Left hindlimb (tissue), 1 donor: ENCODE measurements around the gene MUC20.
"Not testable (repeated sequence)": the region's sequence is repeated elsewhere in the genome, so short reads cannot be mapped to it uniquely, and the experiment has no call there.

Experiments
- DNase-seq: peaks from one replicate; pipeline ENCODE4 v3.0.0-alpha.2; 2018

The MUC20 gene

DNA sequence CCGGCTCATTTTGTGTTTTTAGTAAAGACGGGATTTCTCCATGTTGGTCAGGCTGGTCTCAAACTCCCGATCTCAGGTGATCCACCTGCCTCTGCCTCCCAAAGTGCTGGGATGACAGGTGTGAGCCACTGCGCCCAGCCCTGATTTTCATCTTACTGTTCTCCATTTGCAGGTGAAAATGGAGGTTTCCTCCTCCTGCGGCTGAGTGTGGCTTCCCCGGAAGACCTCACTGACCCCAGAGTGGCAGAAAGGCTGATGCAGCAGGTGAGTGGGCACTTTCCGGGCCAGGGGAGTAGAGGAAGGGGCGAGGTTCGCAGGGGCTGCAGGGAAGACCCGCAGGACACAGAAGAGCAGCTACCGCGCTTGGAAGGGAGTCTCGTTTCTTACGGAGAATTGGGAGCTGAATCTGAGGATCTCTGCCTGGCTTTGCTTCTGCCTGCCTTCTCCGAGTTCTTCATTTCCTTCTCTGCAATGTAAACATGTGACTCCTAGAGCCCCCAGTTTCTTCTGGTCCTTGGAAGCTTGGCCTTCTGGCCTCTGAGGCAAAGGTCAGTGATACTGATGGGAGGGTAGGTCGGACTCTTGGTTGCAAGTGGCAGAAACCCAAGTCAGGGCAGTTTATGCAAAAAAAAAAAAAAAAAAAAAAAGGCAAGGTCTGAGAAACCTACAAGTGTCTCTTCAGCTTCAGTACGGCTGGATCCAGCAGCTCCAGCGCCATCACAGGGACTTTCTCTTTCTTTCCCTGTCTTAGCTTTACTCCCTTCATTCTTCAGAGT is 8.9 kb downstream of the MUC20 start:
- DNase-seq: no peak

DNA sequence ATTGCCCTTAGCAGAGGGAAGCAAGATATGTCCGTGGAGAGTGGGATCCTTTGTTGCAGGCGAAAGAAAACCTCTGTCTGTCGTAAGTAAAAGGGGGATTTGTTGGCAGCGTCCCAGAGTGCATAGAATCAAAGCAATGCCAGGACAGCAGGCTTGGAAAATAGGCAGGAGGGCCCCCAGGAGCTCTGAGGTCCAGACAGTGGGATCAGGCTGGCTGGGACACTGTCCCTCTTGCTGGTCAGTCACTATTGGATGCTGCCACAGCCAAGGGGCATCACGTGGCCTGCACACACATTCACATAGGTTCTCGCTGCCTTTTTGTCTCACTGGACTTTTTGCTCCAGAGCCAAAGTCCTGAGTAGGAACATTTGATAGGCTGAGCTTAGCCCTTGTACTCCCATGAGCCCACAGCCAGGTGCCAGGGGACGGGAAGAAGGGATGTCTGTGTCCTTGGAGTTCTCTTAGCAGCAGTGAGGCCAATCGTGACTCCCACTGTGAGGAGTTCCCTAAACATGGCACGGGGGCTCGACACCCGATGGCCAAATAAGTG is 10.7 kb downstream of the MUC20 start:
- DNase-seq: no peak

DNA sequence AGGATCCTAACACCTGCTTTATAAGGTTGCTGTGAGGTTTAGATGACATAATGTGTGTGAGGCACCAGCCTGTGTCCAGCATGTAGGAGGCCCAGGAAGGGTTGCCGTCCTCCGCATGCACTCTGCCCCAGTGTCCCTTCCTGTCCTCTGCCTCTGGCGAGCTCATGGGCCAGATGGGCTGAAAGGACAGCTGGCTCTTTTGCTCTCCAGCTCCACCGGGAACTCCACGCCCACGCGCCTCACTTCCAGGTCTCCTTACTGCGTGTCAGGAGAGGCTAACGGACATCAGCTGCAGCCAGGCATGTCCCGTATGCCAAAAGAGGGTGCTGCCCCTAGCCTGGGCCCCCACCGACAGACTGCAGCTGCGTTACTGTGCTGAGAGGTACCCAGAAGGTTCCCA is 12.2 kb downstream of the MUC20 start:
- no peak for DNase-seq

DNA sequence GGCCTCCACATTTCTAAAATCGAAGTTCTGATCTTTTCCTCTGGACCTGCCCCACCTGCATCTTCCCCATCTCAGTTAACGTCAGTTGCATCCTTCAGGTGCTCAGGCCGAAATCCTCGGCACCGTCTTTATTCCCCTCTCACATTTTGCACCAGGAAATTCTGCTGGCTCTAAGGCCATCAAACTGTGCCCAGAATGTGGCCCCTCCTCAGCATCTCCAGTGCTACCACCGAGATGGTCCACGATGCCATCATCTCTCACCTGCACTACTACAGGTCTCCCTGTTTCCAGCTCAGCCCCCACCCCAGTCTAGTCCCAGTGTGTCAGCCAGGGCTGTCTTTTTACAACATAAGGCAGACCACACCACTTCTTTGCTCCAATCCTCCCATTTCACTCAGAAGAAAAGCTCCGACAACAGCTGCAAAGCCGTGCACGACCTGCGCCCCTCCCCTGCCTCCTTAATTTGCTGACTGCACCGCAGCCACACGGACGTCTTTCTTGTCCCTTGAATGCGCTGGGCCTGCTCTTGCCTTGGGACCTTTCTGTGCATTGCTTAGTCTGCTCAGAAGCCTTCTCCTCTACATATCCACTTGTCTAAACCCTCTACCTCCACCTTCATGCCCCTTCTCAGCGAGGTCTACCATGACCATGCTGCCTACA is 14.4 kb downstream of the MUC20 start:
- no peak for DNase-seq

DNA sequence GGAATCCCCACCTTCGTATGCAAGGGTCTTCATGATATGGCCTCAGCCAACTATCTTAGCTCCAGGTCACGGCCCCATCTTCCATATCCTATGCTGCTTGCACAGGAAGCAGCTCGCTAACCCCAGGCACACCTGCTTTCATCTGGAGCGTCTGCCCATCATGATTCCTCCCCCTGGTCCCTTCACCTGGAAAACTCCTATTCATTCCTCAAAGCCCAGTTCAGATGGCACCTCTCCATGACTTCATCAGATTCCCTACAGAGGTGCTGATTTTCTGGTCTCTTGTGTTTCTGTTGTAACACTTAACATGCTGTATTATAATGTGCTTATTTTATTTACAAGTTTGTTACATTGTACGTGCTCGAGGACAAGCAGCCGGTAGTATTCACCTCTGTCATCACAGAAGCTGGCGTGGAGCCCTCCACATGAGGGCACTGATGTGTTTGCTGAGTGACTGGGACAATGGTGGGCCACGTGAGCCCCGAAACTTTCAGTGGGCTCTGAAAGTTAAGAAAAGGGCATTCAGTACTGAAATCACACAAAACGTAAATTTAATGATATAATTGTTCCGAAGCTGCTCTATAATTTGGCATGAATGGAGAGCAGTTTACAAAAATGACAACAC is 16.2 kb downstream of the MUC20 start:
- DNase-seq: no peak

DNA sequence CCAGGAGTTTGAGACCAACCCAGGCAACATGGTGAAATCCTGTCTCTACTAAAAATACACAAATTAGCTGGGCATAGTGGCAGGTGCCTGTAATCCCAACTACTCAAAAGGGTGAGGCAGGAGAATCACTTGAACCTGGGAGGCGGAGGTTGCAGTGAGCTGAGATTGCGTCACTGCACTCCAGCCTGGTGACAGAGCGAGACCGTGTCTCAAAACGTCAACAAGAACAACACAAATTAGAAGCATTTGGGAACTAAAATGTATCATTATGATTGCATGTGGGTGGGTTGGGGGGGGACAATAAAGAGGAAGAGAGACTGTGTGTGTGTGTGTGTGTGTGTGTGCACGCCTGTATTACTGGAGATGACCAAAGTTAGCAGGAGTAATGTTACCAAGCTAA is 17.0 kb downstream of the MUC20 start:
- DNase-seq: not testable (repeated sequence)

DNA sequence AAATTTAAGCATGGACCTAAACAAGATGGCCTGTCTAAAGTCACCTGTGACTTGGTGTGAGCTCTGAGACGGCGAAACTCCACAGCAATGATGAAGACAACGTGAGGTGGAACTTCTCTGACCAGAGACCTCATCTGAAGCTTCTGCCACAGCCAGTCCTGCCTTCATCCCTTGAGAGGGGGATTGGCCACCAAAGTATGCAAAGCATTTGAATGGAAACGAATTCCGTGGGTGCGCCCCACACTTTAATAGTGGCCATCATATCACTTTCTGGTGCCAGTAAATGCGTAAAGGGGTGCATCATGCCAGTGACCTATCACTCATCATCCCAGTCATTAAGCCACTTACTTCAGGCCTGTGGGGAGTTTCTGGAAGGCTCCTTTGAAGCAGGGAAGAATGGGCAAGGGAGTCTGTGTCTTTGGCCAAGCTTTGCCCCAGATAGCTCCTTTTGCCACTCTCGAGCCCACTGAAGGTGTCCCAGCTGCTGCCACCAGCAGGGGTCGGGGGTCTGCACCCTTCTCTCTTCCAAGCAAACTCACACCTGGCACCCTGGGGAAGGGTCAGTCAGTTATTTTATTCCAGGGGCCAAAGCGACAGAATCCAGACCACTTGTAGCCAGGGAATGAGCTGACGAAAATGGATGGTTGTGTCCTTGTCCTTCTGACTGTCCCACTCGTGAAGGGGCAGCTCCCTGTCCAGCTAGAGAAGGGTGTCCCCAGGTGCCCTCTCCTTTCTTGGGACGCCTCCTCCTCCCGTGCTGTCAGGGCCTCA is 17.7 kb downstream of the MUC20 start:
- DNase-seq: no peak

DNA sequence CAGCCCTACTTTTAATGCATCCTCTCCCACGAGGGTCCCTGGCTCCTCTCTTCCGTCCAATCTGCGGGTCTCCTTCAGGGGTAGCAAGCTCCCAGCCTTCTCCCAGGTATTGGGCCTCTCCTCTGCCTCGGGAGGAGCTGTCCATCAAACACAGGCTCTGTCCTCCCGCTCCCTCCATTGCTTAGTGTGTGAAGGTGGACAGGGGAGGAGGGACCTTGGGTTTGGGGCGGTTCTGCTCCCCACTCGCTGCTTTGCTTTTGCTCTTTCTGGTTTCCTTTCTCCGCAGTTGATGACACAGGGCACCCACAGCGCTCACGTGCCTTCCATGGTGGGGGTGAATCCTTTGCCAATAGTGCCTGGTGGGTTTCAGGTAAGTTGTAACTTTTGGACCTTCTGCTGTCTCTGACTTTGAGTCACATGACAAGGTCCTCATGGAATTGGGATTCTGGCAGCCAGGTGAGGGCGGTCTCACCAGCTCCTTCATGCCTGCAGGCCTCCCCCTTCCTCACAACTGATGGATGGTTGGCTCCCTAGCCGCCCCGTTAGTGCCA is 18.9 kb downstream of the MUC20 start:
- DNase-seq: no peak

DNA sequence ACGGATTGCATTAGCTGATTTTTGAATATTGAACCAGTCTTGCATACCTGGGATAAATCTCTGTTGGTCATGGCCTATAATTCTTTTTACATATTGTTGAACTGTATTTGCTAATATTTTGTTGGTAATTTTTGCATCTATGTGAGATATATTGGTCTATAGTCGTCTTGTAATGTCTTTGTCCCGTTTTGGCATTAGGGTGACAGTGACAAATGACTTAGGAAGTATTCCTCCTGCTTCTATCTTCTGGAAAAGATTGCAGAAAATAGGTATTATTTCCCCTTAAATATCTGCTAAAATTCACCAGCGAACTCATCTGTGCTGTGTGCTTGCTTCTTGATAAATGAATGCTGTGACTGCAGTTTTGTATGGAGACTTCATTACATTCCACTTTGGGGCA is 23.7 kb downstream of the MUC20 start:
- no peak for DNase-seq

DNA sequence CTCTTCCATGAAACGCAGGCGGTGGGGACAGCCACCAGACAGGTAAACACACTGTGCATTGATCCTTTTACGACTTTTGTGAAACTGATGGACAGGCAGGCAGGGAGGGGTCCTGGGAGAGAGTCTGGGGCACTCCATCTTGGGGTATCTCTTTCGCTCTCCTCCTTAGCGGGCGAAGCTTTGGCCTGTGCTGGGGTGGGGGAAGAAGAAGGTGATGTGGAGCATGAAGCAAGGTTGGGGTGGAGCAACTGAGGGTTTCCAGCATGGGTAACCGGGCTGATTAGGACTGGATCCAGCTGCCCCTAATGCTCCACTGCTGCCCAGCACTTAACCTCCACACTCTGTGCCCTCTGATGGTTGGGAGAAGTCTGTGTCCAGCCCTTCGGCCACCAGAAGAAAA is 25.6 kb downstream of the MUC20 start:
- DNase-seq: no peak

DNA sequence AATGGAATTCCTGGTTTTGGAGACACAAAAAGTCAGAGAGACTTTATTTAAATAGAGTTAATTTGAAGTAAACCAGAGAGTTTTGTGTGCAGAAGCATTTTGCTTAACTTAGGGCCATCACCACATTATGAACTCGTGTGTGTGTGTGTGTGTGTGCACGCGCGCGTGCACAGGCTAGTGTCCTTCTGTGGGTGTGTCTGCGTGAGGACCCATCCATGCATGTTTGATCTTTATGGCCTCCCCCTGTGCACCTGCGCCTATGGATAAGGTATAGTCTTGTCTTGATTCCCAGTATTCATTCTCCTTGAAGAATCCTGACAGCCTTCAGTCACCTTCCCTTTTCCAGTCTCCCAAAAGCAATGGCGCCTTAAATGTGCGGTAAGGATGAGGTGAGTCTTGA is 26.0 kb downstream of the MUC20 start:
- no peak for DNase-seq

DNA sequence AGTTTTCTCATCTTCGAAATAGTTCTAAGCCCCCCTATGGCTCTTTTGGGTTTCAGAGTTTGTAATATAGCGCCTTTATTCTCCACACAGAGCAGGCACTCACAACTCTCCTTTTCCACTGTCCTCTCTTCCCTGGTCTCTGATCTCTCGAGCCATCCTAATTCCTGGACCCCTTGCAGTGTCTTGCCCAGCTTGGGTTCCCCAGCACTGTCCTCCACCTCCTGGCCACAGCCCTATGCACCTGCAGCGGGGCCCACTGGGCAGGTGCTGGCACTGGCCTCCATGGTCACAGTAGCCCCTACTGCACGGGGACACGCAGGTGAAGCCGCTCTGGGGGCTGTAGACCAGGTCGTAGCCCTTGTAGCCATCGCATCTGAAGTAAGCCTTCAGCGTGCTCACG is 27.9 kb downstream of the MUC20 start:
- DNase-seq: no peak

DNA sequence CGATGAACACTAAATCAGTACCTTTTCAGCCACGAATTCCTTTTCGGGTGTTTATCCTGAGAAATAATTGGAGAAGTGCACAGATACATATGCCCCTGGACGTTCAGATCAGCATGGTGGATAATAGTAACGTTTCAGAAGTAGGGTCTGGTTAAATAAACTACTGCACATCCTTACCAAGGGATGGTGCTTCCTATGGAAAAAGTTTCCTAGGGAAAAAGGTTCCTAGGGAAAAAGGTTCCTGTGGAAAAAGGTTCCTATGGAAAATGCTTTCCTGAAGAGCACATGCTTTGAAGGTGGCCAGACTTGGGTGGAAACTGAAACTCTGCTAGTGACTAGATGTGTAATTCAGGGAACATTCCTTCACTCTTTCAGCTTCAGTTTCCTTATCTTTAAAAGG is 28.3 kb downstream of the MUC20 start:
- DNase-seq: not testable (repeated sequence)

DNA sequence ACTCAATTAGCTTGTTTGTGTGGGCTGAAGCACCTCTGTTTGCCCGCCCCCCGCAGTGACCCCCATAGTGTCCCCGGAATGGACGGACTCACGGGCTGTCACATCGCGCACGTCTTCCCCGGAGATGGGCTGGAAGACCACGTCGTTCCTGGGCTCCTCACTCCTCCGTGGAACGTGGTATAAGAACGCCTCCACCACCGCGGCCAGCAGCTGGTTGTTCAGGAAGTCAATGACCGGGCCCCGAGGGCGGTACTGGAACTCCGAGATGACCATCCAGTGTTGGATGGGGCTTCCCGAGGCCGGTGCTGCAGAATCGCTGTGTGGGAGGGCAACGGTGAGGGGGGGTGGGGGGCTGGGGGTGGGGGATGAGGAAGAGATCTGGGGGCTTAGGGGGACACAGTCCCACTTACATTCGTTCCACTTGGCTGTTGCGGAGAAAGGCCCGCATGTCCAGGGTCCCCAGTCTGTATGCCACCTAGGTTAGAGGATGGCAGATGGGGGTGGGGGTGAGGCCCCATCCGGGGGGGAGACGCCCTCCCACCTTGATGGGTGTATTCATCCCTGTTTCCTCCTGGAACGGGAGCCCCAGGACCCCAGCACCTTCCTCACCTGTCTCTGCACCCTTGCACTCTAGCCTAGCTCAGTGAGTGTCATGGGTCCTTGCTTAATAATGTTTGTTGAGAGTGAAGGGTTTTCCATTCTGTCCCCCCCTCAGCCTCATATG is 30.2 kb downstream of the MUC20 start:
- DNase-seq: no peak

DNA sequence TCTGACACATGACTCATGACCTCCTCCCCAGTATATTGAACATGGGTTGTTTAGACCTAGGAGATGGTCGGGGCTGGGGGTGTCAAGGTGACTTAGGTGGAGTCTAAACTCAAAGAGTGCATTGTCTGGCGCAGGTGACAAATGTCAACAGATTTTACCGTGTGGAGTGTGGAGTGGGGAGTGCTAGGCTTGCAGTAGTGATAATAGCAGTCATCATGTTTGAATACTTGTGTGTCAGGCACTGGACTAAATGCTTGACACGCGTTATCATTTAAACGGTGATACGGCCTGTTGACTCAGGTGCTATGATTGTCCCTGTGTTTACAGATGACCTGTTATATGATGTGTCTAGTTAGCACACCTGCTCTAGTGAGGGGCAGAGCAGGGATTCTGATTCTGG is 30.8 kb downstream of the MUC20 start:
- DNase-seq: no peak

DNA sequence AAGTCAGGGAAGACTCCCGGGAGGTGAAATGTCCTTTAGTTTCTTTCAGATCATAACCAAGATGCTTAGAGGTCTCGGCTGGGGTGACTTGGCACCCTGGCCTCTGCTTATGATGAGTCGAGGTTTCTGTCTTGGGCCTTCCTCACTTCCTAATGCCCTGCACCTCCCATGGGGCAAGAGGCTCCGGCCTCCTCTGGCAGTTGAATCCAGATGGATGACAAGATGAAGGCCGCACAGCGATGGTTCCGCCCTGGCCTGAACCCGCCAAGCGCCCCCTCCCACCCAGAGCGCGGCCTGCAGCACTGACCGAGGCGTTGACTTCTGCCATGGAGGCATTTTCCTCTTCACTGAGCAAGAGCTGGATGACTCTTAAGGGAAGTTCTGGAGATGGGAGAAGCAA is 31.3 kb downstream of the MUC20 start:
- no peak for DNase-seq

DNA sequence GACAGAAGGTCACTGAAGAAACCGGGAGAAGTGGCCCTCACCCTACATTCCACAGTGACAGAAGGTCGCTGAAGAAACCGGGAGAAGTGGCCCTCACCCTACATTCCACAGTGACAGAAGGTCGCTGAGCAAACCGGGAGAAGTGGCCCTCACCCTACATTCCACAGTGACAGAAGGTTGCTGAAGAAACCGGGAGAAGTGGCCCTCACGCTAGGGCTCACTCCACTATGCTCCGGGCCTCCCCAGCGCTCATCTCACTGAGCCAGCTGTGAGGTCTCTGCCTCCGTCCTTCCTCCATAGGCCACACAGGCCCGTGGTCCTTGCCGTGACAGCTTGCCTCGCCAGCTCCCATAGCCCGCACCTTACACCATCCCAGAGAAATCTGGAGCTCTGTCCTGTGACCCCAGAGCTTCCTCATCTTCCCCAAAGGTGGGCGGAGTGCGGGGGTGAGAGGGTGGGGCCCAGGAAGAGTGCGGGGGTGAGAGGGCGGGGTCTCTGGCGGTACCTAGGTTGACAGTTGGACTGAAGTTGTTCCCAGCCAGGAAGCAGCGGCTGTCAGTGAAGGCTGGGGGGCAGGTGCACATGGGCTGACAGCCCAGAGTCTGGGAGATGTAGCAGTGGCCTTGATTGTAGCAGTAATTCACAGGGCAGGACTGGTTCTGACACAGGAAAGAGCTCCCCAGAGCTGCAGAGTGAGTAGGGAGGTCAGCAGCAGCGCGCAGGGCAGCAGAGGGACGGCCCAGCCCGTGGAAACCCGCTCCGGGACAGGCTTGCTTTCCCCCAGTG is 32.0 kb downstream of the MUC20 start:
- DNase-seq: no peak

DNA sequence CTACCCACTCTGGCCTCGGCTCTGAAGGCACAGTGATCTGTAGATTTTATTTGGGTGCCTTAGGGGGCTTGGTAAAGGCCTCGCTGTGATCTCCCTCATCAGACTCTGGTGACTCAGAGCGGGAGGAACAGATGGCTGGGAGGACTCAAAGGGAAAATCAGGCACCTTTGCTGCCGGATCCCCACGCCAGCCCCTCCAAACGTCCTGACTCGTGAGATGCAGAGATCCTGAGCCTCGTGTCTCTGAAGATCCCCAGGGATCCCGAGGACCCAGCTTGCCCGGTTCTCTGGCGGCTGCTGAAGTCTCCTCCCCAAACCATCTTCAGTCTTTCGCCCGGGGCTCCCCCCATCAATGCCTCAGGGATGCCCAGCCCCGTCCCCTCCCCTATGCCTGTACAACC is 32.8 kb downstream of the MUC20 start:
- no peak for DNase-seq

DNA sequence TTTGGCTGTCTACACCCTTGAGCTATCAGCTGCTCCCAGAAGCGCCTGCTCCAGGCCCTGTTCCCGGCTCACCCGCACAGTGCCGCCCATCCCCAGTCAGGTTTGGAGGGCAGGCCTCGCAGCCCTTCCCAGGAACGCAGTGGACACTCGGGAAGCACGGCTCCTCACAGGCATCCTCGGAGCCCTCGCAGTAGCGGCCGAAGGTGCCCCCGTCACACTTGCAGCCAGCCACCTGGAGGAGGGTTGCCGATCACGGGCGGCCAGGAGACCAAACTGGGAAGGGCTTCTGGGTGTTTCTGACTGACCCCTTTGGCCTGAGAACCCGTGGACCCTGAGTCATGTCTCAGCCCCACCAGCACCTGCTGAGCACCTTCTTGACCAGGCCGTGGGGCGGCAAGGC is 33.4 kb downstream of the MUC20 start:
- DNase-seq: no peak

DNA sequence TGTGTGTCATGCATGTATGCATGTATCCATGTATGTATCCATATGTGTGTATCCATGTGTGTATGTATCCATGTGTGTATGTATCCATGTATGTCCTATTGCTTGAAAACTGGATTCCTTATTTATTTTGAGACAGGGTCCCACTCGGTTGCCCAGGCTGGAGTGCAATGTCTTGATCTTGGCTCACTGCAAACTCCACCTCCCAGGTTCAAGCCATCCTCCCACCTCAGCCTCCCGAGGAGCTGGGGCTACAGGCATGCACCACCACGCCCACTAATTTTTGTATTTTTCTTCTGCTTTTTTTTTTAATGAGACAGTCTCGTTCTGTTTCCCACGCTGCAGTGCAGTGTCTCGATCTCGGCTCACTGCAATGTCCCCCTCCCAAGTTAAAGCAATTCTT is 34.1 kb downstream of the MUC20 start:
- no peak for DNase-seq

DNA sequence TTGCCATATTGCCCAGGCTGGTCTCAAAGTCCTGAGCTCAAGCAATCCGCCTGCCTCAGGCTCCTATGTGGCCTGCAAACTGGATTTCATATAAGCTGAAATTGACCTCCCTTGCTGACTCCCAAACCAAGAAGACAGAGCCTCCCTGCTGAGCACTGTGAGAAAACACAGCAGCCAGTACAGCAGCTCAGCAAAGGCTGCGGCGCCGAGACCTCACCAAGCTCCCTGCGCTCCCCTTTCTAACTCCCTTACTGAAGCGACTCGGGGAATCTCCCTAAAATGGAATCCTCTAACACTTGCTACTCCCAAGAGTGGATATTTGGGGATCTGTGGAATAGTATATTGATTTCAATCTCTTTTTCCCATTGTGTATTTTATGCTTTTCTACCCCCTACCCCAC is 34.6 kb downstream of the MUC20 start:
- DNase-seq: no peak
